GM19025 (cell line): ENCODE measurements around the gene KRT38.
"Not testable (repeated sequence)": the region's sequence is repeated elsewhere in the genome, so short reads cannot be mapped to it uniquely, and the experiment has no call there.

ENCODE experiments used
- ATAC-seq: cut with Tn5 transposase; IDR thresholded peaks from one replicate; pipeline ENCODE4 v1.9.1; 2021; ENCODE audit warnings: mild to moderate bottlenecking, low read depth, moderate library complexity; ENCODE audit not compliant: unreplicated experiment

The KRT38 gene

GRCh38 chr17:41396996-41397660 lies 43.7 kb downstream of the KRT38 start, which contains the start of gene KRT31:
KRT31 (minus strand) TSS chr17:41397608; CDS start chr17:41397539, 69 bp downstream.
- no peak for ATAC-seq

GRCh38 chr17:41396340-41396739 lies 44.4 kb downstream of the KRT38 start:
- ATAC-seq = no peak

GRCh38 chr17:41395611-41396010 lies 45.2 kb downstream of the KRT38 start:
- ATAC-seq = no peak

GRCh38 chr17:41395044-41395443 lies 45.7 kb downstream of the KRT38 start:
- not testable (repeated sequence) for ATAC-seq

- ATAC-seq = no peak
Measured at GRCh38 chr17:41394254-41394996, 46.4 kb downstream of the KRT38 start.

- no peak for ATAC-seq
Measured at GRCh38 chr17:41393826-41394225, 47.0 kb downstream of the KRT38 start.

GRCh38 chr17:41393294-41393693 lies 47.5 kb downstream of the KRT38 start:
- ATAC-seq = no peak

- no peak for ATAC-seq
Measured at GRCh38 chr17:41392278-41392677, 48.5 kb downstream of the KRT38 start.

GRCh38 chr17:41391535-41391934 lies 49.2 kb downstream of the KRT38 start:
- no peak for ATAC-seq

GRCh38 chr17:41390411-41390938 lies 50.3 kb downstream of the KRT38 start:
- no peak for ATAC-seq

- ATAC-seq = no peak
Measured at GRCh38 chr17:41387670-41388069, 53.1 kb downstream of the KRT38 start.

GRCh38 chr17:41386227-41386626 lies 54.6 kb downstream of the KRT38 start:
- no peak for ATAC-seq
